OCI-LY1 (cell line): ENCODE data around the gene STX18.

Experiments used
- H2AFZ ChIP-seq: fragments of 200-600 bp; sonication (generic), shearing (Covaris generic); 2 replicates; pipeline ENCODE4 v1.6.0; 2014; ENCODE audit warnings: antibody characterized with exemption, mild to moderate bottlenecking, low read length
- H3F3A ChIP-seq: fragments of 200-600 bp; sonication (generic), shearing (Covaris generic); 2 replicates; pipeline ENCODE4 v1.6.0; 2014; ENCODE audit warnings: mild to moderate bottlenecking, antibody characterized with exemption, low read length, moderate library complexity; ENCODE audit not compliant: insufficient read depth
- H3K27ac ChIP-seq: fragments of 200-600 bp; sonication (generic); 2 replicates; pipeline ENCODE4 v1.5.1; 2014; ENCODE audit warnings: low read length, mixed run types, mild to moderate bottlenecking, low read depth; ENCODE audit not compliant: poor library complexity, severe bottlenecking
- H3K27me3 ChIP-seq: fragments of 200-600 bp; sonication (generic); 2 replicates; pipeline ENCODE4 v1.6.0; 2014; ENCODE audit warnings: antibody characterized with exemption, mild to moderate bottlenecking, low read length, moderate library complexity; ENCODE audit not compliant: insufficient read depth
- H3K36me3 ChIP-seq: fragments of 200-600 bp; sonication (generic); 2 replicates; pipeline ENCODE4 v1.6.1; 2014; ENCODE audit warnings: mild to moderate bottlenecking, antibody characterized with exemption, low read length, moderate library complexity, mixed read lengths; ENCODE audit not compliant: insufficient read depth
- H3K4me1 ChIP-seq: fragments of 200-600 bp; sonication (generic); 2 replicates; pipeline ENCODE4 v1.5.1; 2014; ENCODE audit warnings: mild to moderate bottlenecking, low read length, moderate library complexity; ENCODE audit not compliant: insufficient read depth, severe bottlenecking
- H3K4me2 ChIP-seq: fragments of 200-600 bp; sonication (generic), shearing (Covaris generic); 2 replicates; pipeline ENCODE4 v1.6.1; 2014; ENCODE audit warnings: low read length
- H3K4me3 ChIP-seq: fragments of 200-600 bp; sonication (generic); 2 replicates; pipeline ENCODE4 v1.5.1; 2014; ENCODE audit warnings: low read length, low read depth, mild to moderate bottlenecking, mixed read lengths; ENCODE audit not compliant: poor library complexity, severe bottlenecking
- H3K79me2 ChIP-seq: fragments of 200-600 bp; shearing (Covaris generic); 2 replicates; pipeline ENCODE4 v1.6.1; 2016; ENCODE audit warnings: mixed run types, low read length, mixed read lengths; ENCODE audit not compliant: insufficient read depth
- H3K9ac ChIP-seq: fragments of 200-600 bp; sonication (generic), shearing (Covaris generic); 2 replicates; pipeline ENCODE4 v1.6.1; 2014; ENCODE audit warnings: mild to moderate bottlenecking, low read length, mixed read lengths
- H3K9me2 ChIP-seq: fragments of 200-600 bp; sonication (generic), shearing (Covaris generic); 2 replicates; pipeline ENCODE4 v1.6.1; 2014; ENCODE audit warnings: low read depth, mild to moderate bottlenecking, low read length, mixed read lengths
- H3K9me3 ChIP-seq: fragments of 200-600 bp; shearing (Covaris generic); 2 replicates; pipeline ENCODE4 v1.6.1; 2014; ENCODE audit warnings: low read length, mixed read lengths
- H4K20me1 ChIP-seq: fragments of 200-600 bp; sonication (generic), shearing (Covaris generic); 2 replicates; pipeline ENCODE4 v1.6.0; 2016; ENCODE audit warnings: mild to moderate bottlenecking, low read length; ENCODE audit not compliant: insufficient read depth
- CTCF ChIP-seq: fragments of 200-600 bp; sonication (generic), shearing (Covaris generic); IDR thresholded peaks from 2 replicates; pipeline ENCODE4 v1.5.1; 2017; ENCODE audit warnings: mild to moderate bottlenecking, antibody characterized with exemption, low read length, moderate library complexity, mixed read lengths
- EZH2 ChIP-seq: fragments of 200-600 bp; sonication (generic), shearing (Covaris generic); IDR thresholded peaks from 2 replicates; pipeline ENCODE4 v1.8.0; 2017; ENCODE audit warnings: borderline replicate concordance, mixed run types, mild to moderate bottlenecking, antibody characterized with exemption, low read length, moderate library complexity, mixed read lengths

Gene STX18

GRCh38 chr4:4413373-4413725 is 128.5 kb downstream of the STX18 start:
- TF ChIP-seq EZH2 (no peak), CTCF (no peak)
- no peak overlapping the region for H3K4me3 ChIP-seq
- H3K9me3 ChIP-seq, result no peaks in the 10 kb centered on the region
- no peaks in the 10 kb centered on the region for H3F3A ChIP-seq
- no peaks in the 10 kb centered on the region for H4K20me1 ChIP-seq
- H3K79me2 ChIP-seq, result no peaks in the 10 kb centered on the region
- no peak overlapping the region for H3K9ac ChIP-seq
- no peaks in the 10 kb centered on the region for H3K9me2 ChIP-seq
- no peak overlapping the region for H3K4me2 ChIP-seq
- H3K4me1 ChIP-seq, result no peaks in the 10 kb centered on the region
- no peak overlapping the region for H3K27ac ChIP-seq
- H3K27me3 ChIP-seq, result no peaks in the 10 kb centered on the region
- H3K36me3 ChIP-seq, result peaks cover 48% of the 10 kb centered on the region
- no peak overlapping the region for H2AFZ ChIP-seq

GRCh38 chr4:4412641-4413372 is 129.0 kb downstream of the STX18 start:
- peaks cover 43% of the 10 kb centered on the region for H3K36me3 ChIP-seq
- H3K4me1 ChIP-seq, result peaks cover 4% of the 10 kb centered on the region
- no peaks in the 10 kb centered on the region for H3F3A ChIP-seq
- no peak overlapping the region for H3K4me3 ChIP-seq
- no peaks in the 10 kb centered on the region for H3K9me3 ChIP-seq
- no peaks in the 10 kb centered on the region for H3K9me2 ChIP-seq
- H3K79me2 ChIP-seq, result no peaks in the 10 kb centered on the region
- TF ChIP-seq EZH2 (no peak), CTCF (no peak)
- H3K4me2 ChIP-seq, result no peak overlapping the region
- no peak overlapping the region for H2AFZ ChIP-seq
- no peaks in the 10 kb centered on the region for H4K20me1 ChIP-seq
- no peak overlapping the region for H3K27ac ChIP-seq
- H3K9ac ChIP-seq, result no peak overlapping the region
- no peaks in the 10 kb centered on the region for H3K27me3 ChIP-seq

GRCh38 chr4:4411906-4412305 is 129.9 kb downstream of the STX18 start:
- Histone ChIP-seq H3K27ac (no peak overlapping the region), H3K27me3 (no peaks in the 10 kb centered on the region)

More at GRCh38 chr4:4411906-4412305, 129.9 kb downstream of the STX18 start:
- Histone ChIP-seq H3K9ac (no peak overlapping the region), H3K36me3 (peaks cover 34% of the 10 kb centered on the region), H3K4me3 (no peak overlapping the region), H3K79me2 (no peaks in the 10 kb centered on the region), H3K9me3 (no peaks in the 10 kb centered on the region), H3K4me1 (peaks cover 13% of the 10 kb centered on the region), H3K9me2 (no peaks in the 10 kb centered on the region), H3F3A (no peaks in the 10 kb centered on the region), H3K4me2 (no peak overlapping the region), H2AFZ (no peak overlapping the region), H4K20me1 (no peaks in the 10 kb centered on the region)
- TF ChIP-seq EZH2 (no peak), CTCF (no peak)
